ENCODE results near the gene ARHGAP45. TPM values are rescaled to one million over a fixed set of nuclear protein-coding genes. Genes with fewer than 3 reads are reported as not detected.

ARHGAP45 gene
- total and polyA plus RNA-seq, 12 donors = 1.6 to 75.4 (median 30.9) TPM

DNA sequence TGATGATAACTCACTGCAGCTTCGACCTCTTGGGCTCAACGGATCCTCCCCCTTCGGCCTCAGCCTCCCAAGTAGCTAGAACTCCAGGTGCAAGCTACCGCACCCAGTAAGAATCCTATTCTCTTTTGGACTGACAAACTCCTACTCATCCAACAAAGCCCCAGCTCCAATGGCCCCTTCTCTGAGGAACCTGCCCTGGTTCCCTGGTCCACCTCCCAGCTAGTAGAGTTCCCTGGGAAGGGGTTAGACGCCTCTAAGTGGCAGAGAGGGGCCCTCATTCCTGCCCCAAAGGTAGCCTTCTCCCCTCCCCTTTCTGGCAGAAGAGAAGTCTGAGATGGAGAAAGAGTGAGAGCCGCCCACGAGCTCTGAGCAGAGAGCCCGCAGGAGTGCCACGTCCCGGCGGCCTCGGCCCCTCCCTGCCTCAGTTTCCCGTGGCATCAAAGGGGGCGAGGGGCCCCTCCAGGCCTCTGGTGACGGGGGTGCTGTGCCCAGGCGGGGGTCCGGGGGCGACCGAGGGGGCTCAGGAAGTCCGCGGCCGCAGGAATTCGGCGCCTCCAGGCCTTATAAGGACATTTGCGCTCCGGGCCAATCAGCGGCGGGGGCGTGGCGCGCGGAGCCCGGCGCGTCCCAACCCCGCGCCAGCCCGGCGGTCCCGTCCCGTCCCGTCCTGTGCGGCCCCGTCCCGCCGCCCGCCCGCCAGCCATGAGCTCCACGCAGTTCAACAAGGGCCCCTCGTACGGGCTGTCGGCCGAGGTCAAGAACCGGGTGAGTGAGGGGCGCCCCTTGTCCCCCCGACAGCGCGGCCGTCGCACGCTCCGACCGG, 40.8 kb upstream of the ARHGAP45 start, which contains the start of gene CNN2:
Gene CNN2 (plus strand): TSS at position 649 of the 823 bp plus-strand sequence. CDS start 54 bp downstream, at position 703.
- Histone ChIP-seq H3K9me3 (replicated peaks in 1 of 3) (no peaks in the 10 kb centered on the region), H3K4me1 (replicated peaks in 1 of 2) (peaks cover 0 to 13% of the 10 kb centered on the region in 2 donors), H3K27me3 (no peaks in the 10 kb centered on the region), H3K36me3 (replicated peaks in 1 of 2) (no peaks in the 10 kb centered on the region), H3K4me3 (peak within 1 kb of the TSS in 2 of 4 donors; percentile 14 to 68), H3K27ac (peak within 1 kb of the TSS in 3 of 5 donors; percentile 74 to 92 (median 87))
- DNase-seq = peak; percentile 57 to 80 (median 72)
- intact Hi-C loops (cut with DNase I) = no loop called here
- peak; percentile 58 to 61 for TF ChIP-seq POLR2A (IDR thresholded peaks at IDR 0.05)
- TF ChIP-seq, protein P1, sequence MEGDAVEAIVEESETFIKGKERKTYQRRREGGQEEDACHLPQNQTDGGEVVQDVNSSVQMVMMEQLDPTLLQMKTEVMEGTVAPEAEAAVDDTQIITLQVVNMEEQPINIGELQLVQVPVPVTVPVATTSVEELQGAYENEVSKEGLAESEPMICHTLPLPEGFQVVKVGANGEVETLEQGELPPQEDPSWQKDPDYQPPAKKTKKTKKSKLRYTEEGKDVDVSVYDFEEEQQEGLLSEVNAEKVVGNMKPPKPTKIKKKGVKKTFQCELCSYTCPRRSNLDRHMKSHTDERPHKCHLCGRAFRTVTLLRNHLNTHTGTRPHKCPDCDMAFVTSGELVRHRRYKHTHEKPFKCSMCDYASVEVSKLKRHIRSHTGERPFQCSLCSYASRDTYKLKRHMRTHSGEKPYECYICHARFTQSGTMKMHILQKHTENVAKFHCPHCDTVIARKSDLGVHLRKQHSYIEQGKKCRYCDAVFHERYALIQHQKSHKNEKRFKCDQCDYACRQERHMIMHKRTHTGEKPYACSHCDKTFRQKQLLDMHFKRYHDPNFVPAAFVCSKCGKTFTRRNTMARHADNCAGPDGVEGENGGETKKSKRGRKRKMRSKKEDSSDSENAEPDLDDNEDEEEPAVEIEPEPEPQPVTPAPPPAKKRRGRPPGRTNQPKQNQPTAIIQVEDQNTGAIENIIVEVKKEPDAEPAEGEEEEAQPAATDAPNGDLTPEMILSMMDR (IDR thresholded peaks at IDR 0.05) = no peak
- 4 to 37% (median 9%) methylated on average over 8 to 63 of the region's 63 CpGs for WGBS, 4 donors

DNA sequence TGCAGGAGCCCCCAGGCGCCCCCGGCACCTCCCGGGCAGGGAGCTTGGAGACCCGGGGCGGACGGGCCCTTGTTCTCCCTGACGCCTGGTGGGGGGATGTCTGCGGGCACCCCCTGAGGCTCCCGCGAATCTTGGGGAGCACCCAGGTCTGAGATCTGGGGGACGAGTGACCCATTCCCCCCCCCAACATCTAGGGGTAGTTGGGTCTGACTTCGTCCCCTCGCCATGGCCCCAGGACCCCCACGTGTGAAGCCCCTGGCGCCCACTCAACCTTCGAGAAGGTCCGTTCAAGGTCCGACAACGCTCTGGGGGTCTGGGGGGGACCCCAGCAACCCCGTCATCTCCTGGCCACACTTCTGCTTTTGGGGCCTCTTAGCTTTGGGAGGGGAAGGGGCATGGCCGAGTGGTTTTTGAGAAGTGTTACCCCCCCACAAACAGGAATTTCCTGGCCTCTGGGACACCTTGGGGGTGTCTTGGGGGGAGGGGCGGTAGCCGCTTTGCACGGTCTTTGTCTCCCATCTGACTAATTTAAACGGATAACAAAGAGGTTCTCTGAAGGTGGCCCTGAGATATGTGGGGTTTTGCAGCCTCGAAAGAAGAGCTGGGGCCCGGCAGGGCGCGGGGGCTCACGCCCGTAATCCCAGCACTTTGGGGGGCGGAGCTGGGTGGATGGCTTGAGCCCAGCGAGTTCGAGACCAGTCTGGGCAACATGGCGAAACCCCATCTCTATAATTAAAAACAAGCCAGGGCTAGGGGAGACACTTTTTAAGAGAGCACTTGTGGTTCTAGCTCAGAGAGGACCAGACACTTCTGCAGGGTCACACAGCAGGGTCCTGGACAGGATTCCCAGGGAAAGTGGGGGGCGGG, 40.0 kb upstream of the ARHGAP45 start:
- intact Hi-C loops (cut with DNase I) = no loop called here
- no peaks in the 10 kb centered on the region for H3K27me3 ChIP-seq
- H3K4me3 ChIP-seq = peak overlapping the region in 2 of 4 donors; percentile 14 to 68
- no peak for DNase-seq
- 3 to 12% (median 7%) methylated on average over 9 to 36 of the region's 36 CpGs for WGBS, 4 donors
- no peaks in the 10 kb centered on the region for H3K9me3 ChIP-seq (replicated peaks in 1 of 3)
- H3K27ac ChIP-seq = peak overlapping the region in 3 of 5 donors; percentile 74 to 92 (median 87)
- TF ChIP-seq POLR2A (IDR thresholded peaks at IDR 0.05) = no peak
- TF ChIP-seq, protein P1 (IDR thresholded peaks at IDR 0.05) = no peak
- peaks cover 0 to 13% of the 10 kb centered on the region in 2 donors for H3K4me1 ChIP-seq (replicated peaks in 1 of 2)
- peaks cover 0 to under 1% of the 10 kb centered on the region in 2 donors for H3K36me3 ChIP-seq (replicated peaks in 1 of 2)

DNA sequence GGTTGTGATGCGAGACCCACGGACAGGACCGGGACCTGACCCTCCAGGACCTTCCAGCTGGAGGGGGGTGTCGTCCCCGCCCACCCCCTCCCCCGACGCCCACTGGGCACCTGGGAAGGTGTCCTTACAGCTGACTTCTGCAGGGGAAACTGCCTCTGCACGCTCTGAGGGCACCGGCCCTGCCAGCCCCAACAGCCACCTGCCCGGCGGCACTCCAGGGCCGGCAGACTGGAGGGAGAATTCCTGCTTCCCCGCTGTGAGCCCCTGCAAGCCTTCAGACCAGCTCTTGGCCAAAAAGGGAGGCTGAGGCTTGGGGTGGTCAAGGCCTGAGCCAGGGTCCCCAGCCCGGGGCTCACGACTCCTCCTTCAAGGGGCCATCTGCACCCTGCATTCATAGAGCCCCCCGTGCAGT, 39.3 kb upstream of the ARHGAP45 start:
- TF ChIP-seq, protein P1 (IDR thresholded peaks at IDR 0.05) = no peak
- TF ChIP-seq POLR2A (IDR thresholded peaks at IDR 0.05) = no peak
- intact Hi-C loops (cut with DNase I) = no loop called here
- H3K36me3 ChIP-seq (replicated peaks in 1 of 2) = peaks cover 0 to 7% of the 10 kb centered on the region in 2 donors
- peaks cover 0 to 13% of the 10 kb centered on the region in 2 donors for H3K4me1 ChIP-seq (replicated peaks in 1 of 2)
- H3K9me3 ChIP-seq (replicated peaks in 1 of 3) = no peaks in the 10 kb centered on the region
- H3K27me3 ChIP-seq = no peaks in the 10 kb centered on the region
- WGBS, 4 donors = 7 to 28% (median 19%) methylated on average over 3 to 16 of the region's 16 CpGs
- H3K4me3 ChIP-seq = peak overlapping the region in 2 of 4 donors; percentile 14 to 68
- no peak for DNase-seq
- H3K27ac ChIP-seq = peak overlapping the region in 4 of 5 donors; percentile 35 to 92 (median 66)
